Activated CD4-positive, alpha-beta T cell treated with anti-CD3 and anti-CD28 coated beads for 36 hours (primary cell): Measurements from ENCODE around the gene SLC25A1. TPM values are rescaled to one million over a fixed set of nuclear protein-coding genes. Genes with fewer than 3 reads are reported as not detected.

Experiments used
- ATAC-seq: fragments of 200-7000 bp; cut with Tn5 transposase; one replicate; pipeline ENCODE4 v1.10.0; 2021; ENCODE audit warnings: mild to moderate bottlenecking, moderate library complexity
- CTCF ChIA-PET: fragments of 350-600 bp; sonication (Branson Sonifier 250); formaldehyde crosslinking; loops from one replicate; lab custom pipeline; 2021; ENCODE audit warnings: antibody characterized with exemption; lab: Charles Lee
- POLR2A ChIA-PET: fragments of 350-600 bp; sonication (Branson Sonifier 250); formaldehyde crosslinking; loops from one replicate; lab custom pipeline; 2021; ENCODE audit warnings: antibody characterized with exemption, inconsistent platforms; lab: Charles Lee
- DNase-seq: peaks from one replicate; pipeline ENCODE4 v3.0.0-alpha.2; 2020
- H3K27ac Mint-ChIP-seq: one replicate; pipeline ENCODE4 v1.8.0; 2021; ENCODE audit warnings: mixed read lengths
- H3K27me3 Mint-ChIP-seq: one replicate; pipeline ENCODE4 v1.8.0; 2021; ENCODE audit warnings: mixed read lengths
- H3K36me3 Mint-ChIP-seq: one replicate; pipeline ENCODE4 v1.8.0; 2021; ENCODE audit warnings: low read depth, mixed read lengths
- H3K4me1 Mint-ChIP-seq: one replicate; pipeline ENCODE4 v1.8.0; 2021; ENCODE audit warnings: mixed read lengths
- H3K4me3 Mint-ChIP-seq: one replicate; pipeline ENCODE4 v1.8.0; 2021; ENCODE audit warnings: mild to moderate bottlenecking, moderate library complexity, mixed read lengths
- H3K9me3 Mint-ChIP-seq: one replicate; pipeline ENCODE4 v1.8.0; 2021; ENCODE audit warnings: low read depth, mixed read lengths
- intact Hi-C, 2 experiments: fragments of 100-400 bp; cut with DNase I in 1 of 2; cut with micrococcal nuclease in 1 of 2; formaldehyde crosslinking; loops; one replicate each; pipeline versions ENCODE4 v1.14.2 to v1.15.1; 2022 to 2024; cut with DNase I, micrococcal nuclease
- total RNA-seq, 2 experiments: library from RNA; stranded (reverse); gene quantifications; one replicate each; pipeline ENCODE4 v1.2.3, GENCODE V29; 2021

SLC25A1 gene
- total RNA-seq, 2 experiments from 2014 or later, result 48.5 to 52.8 TPM

DNA sequence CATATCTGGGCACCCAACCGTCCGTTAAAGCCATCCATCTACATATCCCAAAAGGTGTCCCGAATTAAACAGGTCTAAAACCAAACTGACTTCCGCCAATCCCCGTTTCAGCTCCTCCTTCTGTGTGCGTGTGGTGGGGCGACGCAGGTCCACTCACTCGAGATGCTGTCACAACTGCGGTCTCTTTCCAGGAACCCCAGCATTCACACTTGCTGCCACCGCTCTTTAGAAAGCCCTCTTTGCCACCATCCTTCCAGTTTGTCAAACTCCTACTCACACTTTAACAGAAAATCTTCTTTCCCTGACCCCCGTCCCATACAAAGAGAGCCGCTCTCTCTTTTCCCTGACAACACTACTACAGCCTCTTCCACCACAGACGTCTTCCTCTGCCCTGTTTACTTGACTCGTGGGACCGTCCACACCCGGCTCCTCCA, 34.6 kb downstream of the SLC25A1 start:
- peak overlapping the region; percentile 95 for H3K4me3 Mint-ChIP-seq
- intact Hi-C loops, result loop anchor here (1.0 to 10.0 kb wide), 12 partner anchors 22 to 973 kb away; partner anchors contain the start of genes C22orf39 (in 2 of the 2), CDC45 (in 2 of the 2), DGCR2 (in 2 of the 2) and SLC25A1 (in 2 of the 2)
- no peaks in the 10 kb centered on the region for H3K9me3 Mint-ChIP-seq
- H3K36me3 Mint-ChIP-seq, result peaks cover 11% of the 10 kb centered on the region
- ChIA-PET POLR2A (interaction anchor here (0.5 to 1.9 kb wide), 10 partner anchors 11 to 345 kb away, joined by 3 to 14 read pairs (median 4); partner anchors contain the start of gene DGCR2), CTCF (interaction anchor here (0.5 to 2.6 kb wide), 16 partner anchors 10 to 957 kb away, joined by 3 to 18 read pairs (median 4); partner anchors contain the start of genes CDC45, DGCR2, SLC25A1 and UFD1)
- peak overlapping the region; percentile 96 for H3K27ac Mint-ChIP-seq
- DNase-seq (peak; percentile 69), ATAC-seq (peak; percentile 37)
- peaks cover 5% of the 10 kb centered on the region for H3K27me3 Mint-ChIP-seq
- peaks cover 18% of the 10 kb centered on the region for H3K4me1 Mint-ChIP-seq

DNA sequence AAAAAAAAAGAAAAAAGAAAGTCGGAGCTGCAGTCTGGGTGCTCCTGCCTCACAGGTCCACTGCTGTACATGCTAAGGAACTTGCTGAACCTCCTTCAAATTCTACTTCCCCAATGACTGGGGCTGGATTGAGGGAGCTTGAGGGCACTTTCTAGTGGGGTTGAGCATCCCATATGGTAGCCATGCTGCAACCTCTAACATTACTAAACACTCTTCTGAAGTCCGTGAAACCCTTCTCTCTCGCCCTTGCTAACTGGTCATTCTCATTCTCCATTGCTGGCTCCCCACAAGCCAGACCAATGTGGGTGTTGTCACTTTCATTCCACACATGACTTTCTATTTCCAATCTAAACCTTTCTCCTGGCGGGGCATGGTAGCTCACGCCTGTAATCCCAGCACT, 35.3 kb downstream of the SLC25A1 start:
- peak overlapping the region; percentile 95 for H3K4me3 Mint-ChIP-seq
- no peak for ATAC-seq
- no peaks in the 10 kb centered on the region for H3K9me3 Mint-ChIP-seq
- H3K36me3 Mint-ChIP-seq, result peaks cover 13% of the 10 kb centered on the region
- POLR2A ChIA-PET, result interaction anchor here (0.5 to 1.9 kb wide), 6 partner anchors 10 to 346 kb away, joined by 3 to 14 read pairs (median 4); partner anchors contain the start of gene DGCR2
- peaks cover 18% of the 10 kb centered on the region for H3K4me1 Mint-ChIP-seq
- intact Hi-C loops, result loop anchor here in 1 of 2 experiments (5.0 to 10.0 kb wide), 2 partner anchors 712 to 974 kb away; partner anchors contain the start of genes GNB1L, RANBP1, RTL10 and TRMT2A
- no peak overlapping the region for H3K27ac Mint-ChIP-seq
- CTCF ChIA-PET, result interaction anchor here (1.3 to 1.4 kb wide), 3 partner anchors 10 to 23 kb away, joined by 3 to 5 read pairs (median 4); partner anchors contain the start of gene DGCR2
- no peak for DNase-seq
- peaks cover 5% of the 10 kb centered on the region for H3K27me3 Mint-ChIP-seq

DNA sequence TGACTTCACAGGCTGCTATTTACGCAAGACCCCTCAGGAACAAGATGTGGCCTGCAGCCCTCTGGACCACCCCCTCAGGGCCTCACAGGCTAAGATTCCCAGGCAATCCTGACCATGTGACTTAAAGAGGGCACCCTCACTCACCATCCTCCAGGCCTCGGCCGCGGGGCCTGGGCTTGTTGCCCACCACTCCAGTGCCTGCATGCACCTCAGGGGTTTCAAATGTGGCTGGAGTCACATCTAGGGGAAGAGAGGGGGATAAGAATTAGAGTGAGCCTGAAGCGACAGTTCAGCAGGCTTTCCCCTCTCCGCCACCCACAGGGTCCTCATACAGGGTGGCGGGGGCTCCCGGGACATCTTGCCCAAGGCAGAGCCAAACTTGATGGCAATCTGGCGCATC, 36.1 kb downstream of the SLC25A1 start:
- intact Hi-C loops, result loop anchor here in 1 of 2 experiments (5.0 to 10.0 kb wide), 2 partner anchors 712 to 975 kb away; partner anchors contain the start of genes GNB1L, RANBP1, RTL10 and TRMT2A
- CTCF ChIA-PET, result no interaction called here
- no peak overlapping the region for H3K4me3 Mint-ChIP-seq

DNA sequence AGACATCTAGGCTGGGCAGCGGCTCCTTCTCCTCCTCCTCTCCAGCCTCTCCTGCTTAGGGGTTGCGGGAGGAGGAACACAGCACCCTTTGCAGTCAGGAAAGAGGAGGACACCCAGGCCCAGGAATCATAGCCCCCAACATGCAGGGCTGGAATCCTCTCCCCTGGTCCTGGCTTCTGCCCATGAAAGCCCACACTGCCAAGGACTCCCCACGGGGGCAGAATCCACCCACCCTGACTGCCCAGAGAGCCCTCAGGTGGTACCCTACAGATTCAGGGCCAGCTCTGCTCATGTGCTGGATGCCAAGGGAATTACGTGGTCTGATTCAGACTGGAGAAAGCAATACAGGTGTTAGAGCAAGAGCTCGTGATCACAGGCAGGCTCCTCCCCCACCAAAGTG, 38.6 kb downstream of the SLC25A1 start:
- no peak for ATAC-seq
- H3K27ac Mint-ChIP-seq, result no peak overlapping the region
- H3K9me3 Mint-ChIP-seq, result no peaks in the 10 kb centered on the region
- H3K27me3 Mint-ChIP-seq, result no peaks in the 10 kb centered on the region
- POLR2A ChIA-PET, result no interaction called here
- H3K36me3 Mint-ChIP-seq, result peaks cover 31% of the 10 kb centered on the region
- H3K4me1 Mint-ChIP-seq, result peaks cover 18% of the 10 kb centered on the region
- no peak for DNase-seq
- intact Hi-C loops, result loop anchor here in 1 of 2 experiments (5.0 to 10.0 kb wide), 2 partner anchors 715 to 977 kb away; partner anchors contain the start of genes GNB1L, RANBP1, RTL10 and TRMT2A
- CTCF ChIA-PET, result interaction anchor here (0.6 kb wide), 1 partner anchor 21 kb away, joined by 3 read pairs; no protein-coding TSS in a partner anchor
- H3K4me3 Mint-ChIP-seq, result no peak overlapping the region

More for the DNA sequence above, 36.1 kb downstream of the SLC25A1 start:
- Mint-ChIP-seq H3K36me3 (peaks cover 17% of the 10 kb centered on the region), H3K9me3 (no peaks in the 10 kb centered on the region), H3K27ac (no peak overlapping the region), H3K4me1 (peaks cover 18% of the 10 kb centered on the region), H3K27me3 (peaks cover 5% of the 10 kb centered on the region)
- ATAC-seq, result no peak
- POLR2A ChIA-PET, result interaction anchor here (0.6 kb wide), 1 partner anchor 18 kb away, joined by 3 read pairs; no protein-coding TSS in a partner anchor
- no peak for DNase-seq

DNA sequence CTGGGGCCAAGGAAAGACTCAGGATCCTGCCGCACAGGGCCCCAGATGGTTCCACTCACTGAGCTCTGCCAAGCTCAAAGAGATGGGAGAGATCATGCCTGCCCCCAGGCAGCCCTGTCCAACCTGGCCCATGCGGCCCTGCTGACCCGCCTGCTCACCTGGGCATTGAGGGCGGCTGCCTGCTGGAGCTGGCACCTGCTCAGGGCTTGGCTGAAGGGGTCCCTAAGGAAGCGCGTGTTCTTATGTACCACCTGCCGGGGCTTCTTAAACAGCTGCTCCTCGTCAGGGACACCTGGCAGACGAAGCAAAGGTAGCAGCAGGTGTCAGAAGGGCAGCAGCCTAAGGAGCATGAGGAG, 39.6 kb downstream of the SLC25A1 start:
- no peak overlapping the region for H3K4me3 Mint-ChIP-seq
- ChIA-PET POLR2A (no interaction called here), CTCF (interaction anchor here (0.6 kb wide), 1 partner anchor 170 kb away, joined by 3 read pairs; no protein-coding TSS in a partner anchor)
- no peaks in the 10 kb centered on the region for H3K9me3 Mint-ChIP-seq
- no peak overlapping the region for H3K27ac Mint-ChIP-seq
- DNase-seq, result no peak
- no peaks in the 10 kb centered on the region for H3K27me3 Mint-ChIP-seq
- intact Hi-C loops, result no loop called here
- peaks cover 13% of the 10 kb centered on the region for H3K4me1 Mint-ChIP-seq
- no peak for ATAC-seq
- H3K36me3 Mint-ChIP-seq, result peaks cover 35% of the 10 kb centered on the region

GRCh38 chr22:19138217-19139000, 40.1 kb downstream of the SLC25A1 start:
- DNase-seq, result no peak
- POLR2A ChIA-PET, result no interaction called here
- Mint-ChIP-seq H3K36me3 (peaks cover 32% of the 10 kb centered on the region), H3K27ac (no peak overlapping the region), H3K27me3 (no peaks in the 10 kb centered on the region), H3K4me3 (no peak overlapping the region), H3K4me1 (peaks cover 9% of the 10 kb centered on the region), H3K9me3 (no peaks in the 10 kb centered on the region)
- intact Hi-C loops, result no loop called here
- CTCF ChIA-PET, result interaction anchor here (0.6 kb wide), 1 partner anchor 171 kb away, joined by 3 read pairs; no protein-coding TSS in a partner anchor
- no peak for ATAC-seq

DNA sequence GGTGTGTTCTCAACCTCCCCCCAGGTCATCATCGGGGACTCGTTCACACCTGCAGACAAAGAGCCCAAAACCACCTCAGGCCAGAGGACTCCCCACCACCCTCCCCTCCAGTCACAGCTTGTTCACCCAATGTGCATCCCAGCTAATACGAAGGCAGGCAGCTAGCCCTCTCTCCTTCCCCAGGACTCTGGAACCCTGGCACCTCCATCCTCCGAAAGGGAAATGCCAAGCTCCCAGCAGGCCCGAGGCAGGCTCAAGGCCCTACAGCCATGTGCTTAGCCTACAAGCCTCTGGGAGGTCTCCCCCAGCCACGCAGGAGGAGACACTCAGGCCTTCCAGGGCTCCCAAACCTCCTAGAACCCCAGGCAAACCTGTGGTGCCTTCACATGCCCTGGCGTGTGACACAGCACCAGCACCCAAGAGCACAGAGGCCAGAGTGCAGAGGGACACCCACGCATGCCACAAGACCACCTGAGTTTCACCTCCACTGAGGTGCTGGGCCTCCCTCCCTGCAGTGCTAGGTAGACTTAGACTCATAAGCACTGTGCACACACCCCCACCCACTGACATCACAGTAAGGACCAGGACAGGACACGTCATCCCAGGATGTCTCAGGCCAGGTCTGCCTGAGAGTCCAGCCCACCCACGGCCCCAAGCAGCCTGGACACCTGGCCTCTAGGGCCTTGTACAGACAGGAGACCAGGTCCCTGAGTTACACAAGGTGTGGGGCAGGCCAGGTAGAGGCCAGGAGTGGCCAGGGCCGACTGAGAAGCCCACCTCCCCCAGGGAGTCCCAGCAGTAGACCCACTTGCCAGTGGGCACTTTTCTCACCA, 40.9 kb downstream of the SLC25A1 start:
- ChIA-PET CTCF (no interaction called here), POLR2A (no interaction called here)
- DNase-seq, result no peak
- H3K27ac Mint-ChIP-seq, result no peak overlapping the region
- no peaks in the 10 kb centered on the region for H3K9me3 Mint-ChIP-seq
- intact Hi-C loops, result no loop called here
- no peak overlapping the region for H3K4me3 Mint-ChIP-seq
- peaks cover 3% of the 10 kb centered on the region for H3K4me1 Mint-ChIP-seq
- no peak for ATAC-seq
- peaks cover 32% of the 10 kb centered on the region for H3K36me3 Mint-ChIP-seq
- H3K27me3 Mint-ChIP-seq, result no peaks in the 10 kb centered on the region

GRCh38 chr22:19136915-19137314, 41.6 kb downstream of the SLC25A1 start:
- ChIA-PET POLR2A (no interaction called here), CTCF (no interaction called here)
- no peak for ATAC-seq
- H3K36me3 Mint-ChIP-seq, result peaks cover 32% of the 10 kb centered on the region
- H3K4me3 Mint-ChIP-seq, result no peak overlapping the region
- H3K27ac Mint-ChIP-seq, result no peak overlapping the region
- intact Hi-C loops, result no loop called here
- no peaks in the 10 kb centered on the region for H3K27me3 Mint-ChIP-seq
- H3K9me3 Mint-ChIP-seq, result no peaks in the 10 kb centered on the region
- no peak for DNase-seq
- H3K4me1 Mint-ChIP-seq, result peaks cover 2% of the 10 kb centered on the region

GRCh38 chr22:19134874-19135273, 43.7 kb downstream of the SLC25A1 start:
- Mint-ChIP-seq H3K36me3 (peaks cover 32% of the 10 kb centered on the region), H3K27me3 (no peaks in the 10 kb centered on the region), H3K4me1 (no peaks in the 10 kb centered on the region), H3K4me3 (no peak overlapping the region), H3K27ac (no peak overlapping the region), H3K9me3 (no peaks in the 10 kb centered on the region)
- intact Hi-C loops, result no loop called here
- CTCF ChIA-PET, result interaction anchor here (0.6 kb wide), 1 partner anchor 13 kb away, joined by 3 read pairs; no protein-coding TSS in a partner anchor
- POLR2A ChIA-PET, result interaction anchor here (0.6 kb wide), 1 partner anchor 17 kb away, joined by 5 read pairs; no protein-coding TSS in a partner anchor
- ATAC-seq (no peak), DNase-seq (no peak)

DNA sequence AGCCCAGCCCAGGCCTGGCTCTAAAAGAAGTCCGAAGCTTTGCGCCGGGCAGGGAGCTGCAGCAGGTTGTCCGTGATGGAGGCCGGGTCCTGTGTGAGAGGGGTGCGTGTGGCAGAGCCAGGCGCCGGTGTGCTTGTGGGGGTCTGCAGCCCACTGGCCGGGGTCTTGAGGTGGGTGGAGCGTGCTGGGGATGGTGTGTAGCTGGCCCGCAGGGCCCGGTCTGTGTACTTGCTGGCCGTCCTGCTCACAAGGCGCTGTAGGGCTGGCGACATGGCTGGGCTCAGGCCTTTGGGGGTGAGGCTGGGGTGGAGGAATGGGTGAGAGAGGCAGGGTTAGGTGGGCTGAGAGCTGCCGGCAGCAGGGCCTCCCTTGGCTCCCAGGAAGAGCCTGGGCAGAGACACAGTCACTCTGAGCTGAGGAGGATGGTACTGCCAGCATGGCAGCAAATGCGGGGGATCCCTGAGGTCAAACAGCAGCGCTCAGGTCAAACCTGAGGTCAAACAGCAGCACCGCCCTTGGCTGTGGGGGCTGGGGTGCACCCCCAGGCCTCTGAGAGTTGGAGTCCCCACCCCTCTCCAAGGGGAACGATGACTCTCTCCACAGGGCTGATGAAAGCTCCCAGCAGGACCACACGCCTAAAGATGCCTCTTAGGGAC, 44.2 kb downstream of the SLC25A1 start:
- Mint-ChIP-seq H3K9me3 (no peaks in the 10 kb centered on the region), H3K4me1 (no peaks in the 10 kb centered on the region), H3K27ac (no peak overlapping the region), H3K4me3 (no peak overlapping the region), H3K36me3 (peaks cover 28% of the 10 kb centered on the region), H3K27me3 (no peaks in the 10 kb centered on the region)
- ATAC-seq (no peak), DNase-seq (no peak)
- CTCF ChIA-PET, result interaction anchor here (0.6 to 1.0 kb wide), 2 partner anchors 9 to 12 kb away, joined by 3 read pairs; no protein-coding TSS in a partner anchor
- intact Hi-C loops, result no loop called here
- POLR2A ChIA-PET, result interaction anchor here (0.6 kb wide), 1 partner anchor 16 kb away, joined by 5 read pairs; no protein-coding TSS in a partner anchor
